RWPE1 (cell line): Measurements from ENCODE around the gene STAT5B.

Experiments used
- CTCF ChIA-PET: fragments of 350-600 bp; sonication (Branson Sonifier 250); formaldehyde crosslinking; extraction: SDS; loops from one replicate; lab custom pipeline; 2021; lab: Yijun Ruan, JAX
- POLR2A ChIA-PET: fragments of 400-600 bp; formaldehyde crosslinking; extraction: SDS; loops from one replicate; lab custom pipeline; 2020; ENCODE audit warnings: antibody characterized with exemption; ENCODE audit not compliant: low non-redundant PET; lab: Yijun Ruan, JAX
- DNase-seq: peaks from one replicate; pipeline ENCODE4 v3.0.0; 2012; ENCODE audit warnings: low spot score
- H3K27ac ChIP-seq: fragments of 450-650 bp; 2 replicates; pipeline ENCODE4 v1.5.1; 2017
- TF ChIP-seq, protein P1 (sequence below): fragments of 450-650 bp; conservative IDR thresholded peaks from 2 replicates; pipeline ENCODE4 v1.5.1; 2017; ENCODE audit warnings: low read depth, mild to moderate bottlenecking

The STAT5B gene

DNA sequence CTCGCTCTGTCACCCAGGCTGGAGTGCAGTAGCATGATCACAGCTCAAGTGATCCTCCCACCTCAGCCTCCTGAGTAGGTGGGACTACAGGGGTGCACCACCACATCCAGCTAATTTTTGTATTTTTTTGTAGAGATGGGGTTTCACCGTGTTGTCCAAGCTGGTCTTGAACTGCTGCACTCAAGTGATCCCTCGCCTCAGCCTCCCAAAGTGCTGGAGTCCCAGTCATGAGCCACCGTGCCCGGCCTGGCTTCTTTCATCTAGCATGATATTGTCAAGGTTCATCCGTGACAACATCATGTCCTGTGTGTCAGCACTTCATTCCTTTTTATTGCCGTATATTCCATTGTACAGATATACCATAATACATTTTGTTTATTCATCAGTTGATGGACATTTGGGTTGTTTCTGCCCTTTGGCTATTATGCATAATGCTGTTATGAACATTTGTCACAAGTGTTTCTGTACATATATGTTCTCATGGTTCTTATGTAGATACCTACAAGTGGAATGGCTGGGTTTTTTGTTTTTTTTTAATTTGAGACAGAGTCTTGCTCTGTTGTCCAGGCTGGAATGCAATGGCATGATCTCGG is 78.5 kb downstream of the STAT5B start:
- H3K27ac ChIP-seq: no peak overlapping the region
- no peak for DNase-seq
- POLR2A ChIA-PET: no interaction called here
- CTCF ChIA-PET: interaction anchor here (0.6 kb wide), 1 partner anchor 421 kb away, joined by 3 read pairs; no protein-coding TSS in a partner anchor
- TF ChIP-seq, protein P1, sequence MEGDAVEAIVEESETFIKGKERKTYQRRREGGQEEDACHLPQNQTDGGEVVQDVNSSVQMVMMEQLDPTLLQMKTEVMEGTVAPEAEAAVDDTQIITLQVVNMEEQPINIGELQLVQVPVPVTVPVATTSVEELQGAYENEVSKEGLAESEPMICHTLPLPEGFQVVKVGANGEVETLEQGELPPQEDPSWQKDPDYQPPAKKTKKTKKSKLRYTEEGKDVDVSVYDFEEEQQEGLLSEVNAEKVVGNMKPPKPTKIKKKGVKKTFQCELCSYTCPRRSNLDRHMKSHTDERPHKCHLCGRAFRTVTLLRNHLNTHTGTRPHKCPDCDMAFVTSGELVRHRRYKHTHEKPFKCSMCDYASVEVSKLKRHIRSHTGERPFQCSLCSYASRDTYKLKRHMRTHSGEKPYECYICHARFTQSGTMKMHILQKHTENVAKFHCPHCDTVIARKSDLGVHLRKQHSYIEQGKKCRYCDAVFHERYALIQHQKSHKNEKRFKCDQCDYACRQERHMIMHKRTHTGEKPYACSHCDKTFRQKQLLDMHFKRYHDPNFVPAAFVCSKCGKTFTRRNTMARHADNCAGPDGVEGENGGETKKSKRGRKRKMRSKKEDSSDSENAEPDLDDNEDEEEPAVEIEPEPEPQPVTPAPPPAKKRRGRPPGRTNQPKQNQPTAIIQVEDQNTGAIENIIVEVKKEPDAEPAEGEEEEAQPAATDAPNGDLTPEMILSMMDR: no peak

DNA sequence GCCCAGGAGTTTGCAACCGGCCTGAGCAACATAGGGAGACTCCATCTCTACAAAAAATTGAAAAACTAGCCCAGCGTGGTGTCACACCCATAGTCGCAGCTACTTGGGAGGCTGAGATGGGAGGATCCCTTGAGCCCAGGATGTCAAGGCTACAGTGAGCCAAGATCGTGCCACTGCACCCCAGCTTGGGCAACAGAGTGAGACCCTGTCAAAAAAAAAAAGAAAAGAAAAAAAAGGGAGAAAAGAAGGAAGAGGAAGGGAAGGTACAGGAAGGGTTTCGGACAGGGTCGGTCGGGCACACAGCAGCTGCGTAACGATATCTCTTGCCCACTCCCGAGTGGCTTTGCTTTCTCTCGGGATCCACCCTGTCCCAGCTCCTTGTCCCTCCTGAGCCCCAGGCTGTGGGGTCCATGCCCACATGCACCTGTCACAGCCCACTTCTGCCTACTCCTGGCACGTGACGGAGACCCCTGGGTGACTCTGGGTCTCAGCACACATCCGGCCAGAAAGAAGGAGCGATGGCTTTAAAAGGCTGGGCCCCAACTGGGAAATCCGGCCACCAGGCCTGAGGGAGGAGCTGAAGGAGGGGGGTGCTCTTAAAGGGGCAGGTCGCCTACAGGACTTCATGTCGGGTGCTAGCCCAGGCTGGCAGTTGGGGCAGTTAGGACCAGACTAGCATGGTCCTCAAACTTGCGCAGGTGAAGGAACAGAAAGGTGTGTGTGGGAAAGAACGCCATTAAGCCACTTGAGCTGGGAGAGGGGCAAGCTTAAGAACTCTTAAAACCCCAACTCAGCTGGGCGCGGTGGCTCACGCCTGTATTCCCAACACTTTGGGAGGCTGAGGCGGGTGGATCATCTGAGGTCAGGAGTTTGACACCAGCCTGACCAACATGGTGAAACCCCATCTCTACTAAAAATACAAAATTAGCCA is 82.0 kb downstream of the STAT5B start, which contains the start of gene GHDC:
Gene GHDC, minus strand, starts transcription at position 526 of the 931 bp plus-strand sequence. CDS start 913 bp downstream, outside the sequence.
- peak within 1 kb of the TSS; percentile 65 for H3K27ac ChIP-seq
- TF ChIP-seq, protein P1: no peak
- POLR2A ChIA-PET: no interaction called here

DNA sequence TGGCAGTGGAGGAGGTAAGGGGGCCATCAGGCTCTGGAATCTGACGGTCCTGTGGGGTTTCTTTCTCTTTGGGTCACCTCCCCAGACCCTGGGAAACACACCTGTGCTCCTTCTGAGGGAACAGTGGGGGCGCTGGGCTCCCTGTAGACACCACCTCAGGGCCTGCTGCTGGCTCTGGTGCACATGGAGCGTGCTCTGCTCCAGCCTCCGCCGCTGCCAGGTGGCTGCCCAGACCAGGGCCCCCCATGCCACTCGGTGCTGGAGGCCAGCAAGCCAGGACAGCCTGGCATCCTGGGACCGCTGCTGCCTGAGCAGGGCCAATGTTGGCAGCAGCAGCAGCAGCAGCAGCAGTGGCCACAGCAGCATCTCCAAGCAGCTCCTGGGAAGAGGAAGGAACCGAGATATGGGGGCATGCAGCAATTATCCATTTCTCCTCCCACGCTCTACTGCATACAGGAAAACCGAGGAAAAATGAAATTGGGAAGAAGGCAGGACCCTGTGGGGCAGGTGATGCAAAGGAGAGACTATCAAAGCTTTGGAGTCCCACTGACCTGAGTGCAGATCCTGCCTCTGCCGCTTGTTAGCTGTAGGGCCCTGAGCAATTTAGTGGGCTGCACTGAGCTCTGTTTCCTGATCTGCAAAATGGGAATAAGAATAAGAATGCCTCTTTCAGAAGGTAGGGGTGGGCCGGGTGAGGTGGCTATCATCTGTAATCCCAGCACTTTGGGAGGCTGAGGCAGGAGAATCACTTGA is 82.8 kb downstream of the STAT5B start:
- peak overlapping the region; percentile 65 for H3K27ac ChIP-seq
- POLR2A ChIA-PET: no interaction called here
- CTCF ChIA-PET: interaction anchor here (0.6 kb wide), 1 partner anchor 360 kb away, joined by 3 read pairs; no protein-coding TSS in a partner anchor
- DNase-seq: no peak
- TF ChIP-seq, protein P1: no peak

More for the DNA sequence above, 82.0 kb downstream of the STAT5B start, which contains the start of gene GHDC:
- peak; percentile 72 for DNase-seq
- CTCF ChIA-PET: interaction anchor here (0.5 to 0.7 kb wide), 4 partner anchors 63 to 360 kb away, joined by 3 to 4 read pairs (median 3); no protein-coding TSS in a partner anchor

DNA sequence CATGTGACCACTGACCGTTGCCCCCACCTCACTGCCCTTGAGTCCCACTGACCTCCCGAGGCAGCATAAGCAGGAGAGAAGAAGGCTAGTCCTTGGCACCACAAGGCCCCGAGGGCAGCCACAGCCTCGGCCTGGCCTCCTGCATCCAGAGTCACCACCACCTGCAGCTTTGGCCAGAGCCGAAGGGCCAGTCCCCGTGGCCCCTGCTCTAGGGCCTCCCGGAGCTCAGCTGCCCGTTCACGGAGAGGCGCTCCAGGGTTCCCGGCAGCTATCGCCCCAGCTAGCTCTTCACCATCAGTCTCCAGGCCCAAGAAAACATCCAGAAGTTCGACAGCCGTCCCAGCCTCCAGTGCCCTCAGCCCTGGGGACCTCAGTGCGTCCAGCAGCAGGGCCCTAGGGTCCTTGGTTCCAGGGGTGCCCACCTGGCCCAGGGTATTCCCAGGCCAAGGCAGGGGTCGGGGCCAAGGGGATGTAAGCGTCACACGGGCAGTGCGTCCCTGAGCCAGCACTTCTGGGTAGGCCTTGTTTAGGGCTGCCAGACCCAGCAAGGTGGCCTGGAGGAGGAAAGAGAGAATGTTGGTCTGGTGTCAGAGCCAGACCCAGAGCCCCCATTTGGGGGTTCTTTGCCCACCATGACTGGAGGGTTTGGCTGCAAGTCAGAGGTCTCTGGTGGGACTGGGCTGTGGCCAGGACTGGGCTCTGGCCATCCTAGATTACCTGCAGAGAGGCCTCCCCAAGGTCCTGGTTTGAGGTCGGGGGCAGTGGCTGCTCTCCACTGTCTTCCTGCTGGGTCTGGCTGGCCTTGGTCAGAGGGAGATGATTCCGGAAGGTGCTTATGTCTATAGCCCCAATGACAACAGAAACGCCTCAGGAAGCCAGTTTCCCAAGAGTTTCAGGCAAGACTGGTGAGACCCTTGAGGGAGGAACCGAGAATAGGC is 83.7 kb downstream of the STAT5B start:
- POLR2A ChIA-PET: no interaction called here
- TF ChIP-seq, protein P1: no peak
- DNase-seq: no peak
- H3K27ac ChIP-seq: no peak overlapping the region
- CTCF ChIA-PET: interaction anchor here (1.1 kb wide), 1 partner anchor 130 kb away, joined by 3 read pairs; no protein-coding TSS in a partner anchor

DNA sequence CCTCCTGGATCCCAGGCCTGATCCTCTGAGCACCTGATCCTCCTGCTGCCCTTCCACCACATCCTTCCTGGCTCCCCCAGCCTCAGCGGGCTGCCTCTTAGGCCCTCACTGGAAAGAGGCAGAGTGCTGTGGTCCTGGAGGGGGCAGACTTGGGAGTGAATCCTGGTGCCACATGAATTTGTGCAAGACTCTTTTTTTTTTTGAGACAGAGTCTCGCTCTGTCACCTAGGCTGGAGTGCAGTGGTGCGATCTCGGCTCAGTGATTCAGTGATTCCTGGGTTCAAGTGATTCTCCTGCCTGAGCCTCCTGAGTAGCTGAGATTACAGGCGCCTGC is 84.9 kb downstream of the STAT5B start:
- no peak for DNase-seq
- no peak overlapping the region for H3K27ac ChIP-seq
- TF ChIP-seq, protein P1: no peak
- CTCF ChIA-PET: interaction anchor here (1.1 kb wide), 1 partner anchor 131 kb away, joined by 3 read pairs; no protein-coding TSS in a partner anchor
- POLR2A ChIA-PET: no interaction called here
